ENCODE measurements around the gene TAF11L11. TPM values are rescaled to one million over a fixed set of nuclear protein-coding genes. Genes with fewer than 3 reads are reported as not detected.
"Not testable (repeated sequence)": the region's sequence is repeated elsewhere in the genome, so short reads cannot be mapped to it uniquely, and the experiment has no call there.

TAF11L11 gene
- total and polyA plus RNA-seq, 9 donors, result not detected

GRCh38 chr5:17620627-17621026 is 16.6 kb downstream of the TAF11L11 start:
- DNase-seq, result no peak
- 79% methylated on average over 15 of the region's 17 CpGs for WGBS (ENCODE audit: insufficient coverage)

GRCh38 chr5:17625686-17626085 is 21.7 kb downstream of the TAF11L11 start:
- H3K36me3 ChIP-seq (ENCODE audit: control insufficient read depth, insufficient read depth, low read length), result no peaks in the 10 kb centered on the region
- H3K9me3 ChIP-seq (replicated peaks; ENCODE audit: control insufficient read depth, low read depth, low read length), result no peaks in the 10 kb centered on the region
- no peaks in the 10 kb centered on the region for H3K27me3 ChIP-seq (ENCODE audit: control insufficient read depth, insufficient read depth, low read length)
- H3K4me3 ChIP-seq (ENCODE audit: low read length), result no peak overlapping the region
- H3K4me1 ChIP-seq (ENCODE audit: control insufficient read depth, insufficient read depth, low read length), result no peaks in the 10 kb centered on the region
- no peak overlapping the region for H3K27ac ChIP-seq (ENCODE audit: low read length)
- 95% methylated on average over 11 of the region's 11 CpGs for WGBS (ENCODE audit: insufficient coverage)
- DNase-seq, result no peak

More at GRCh38 chr5:17620627-17621026, 16.6 kb downstream of the TAF11L11 start:
- no peaks in the 10 kb centered on the region for H3K4me1 ChIP-seq (ENCODE audit: control insufficient read depth, insufficient read depth, low read length)
- no peak overlapping the region for H3K27ac ChIP-seq (ENCODE audit: low read length)
- no peaks in the 10 kb centered on the region for H3K36me3 ChIP-seq (ENCODE audit: control insufficient read depth, insufficient read depth, low read length)
- H3K4me3 ChIP-seq (ENCODE audit: low read length), result no peak overlapping the region
- H3K9me3 ChIP-seq (replicated peaks; ENCODE audit: control insufficient read depth, low read depth, low read length), result no peaks in the 10 kb centered on the region
- H3K27me3 ChIP-seq (ENCODE audit: control insufficient read depth, insufficient read depth, low read length), result no peaks in the 10 kb centered on the region

DNA sequence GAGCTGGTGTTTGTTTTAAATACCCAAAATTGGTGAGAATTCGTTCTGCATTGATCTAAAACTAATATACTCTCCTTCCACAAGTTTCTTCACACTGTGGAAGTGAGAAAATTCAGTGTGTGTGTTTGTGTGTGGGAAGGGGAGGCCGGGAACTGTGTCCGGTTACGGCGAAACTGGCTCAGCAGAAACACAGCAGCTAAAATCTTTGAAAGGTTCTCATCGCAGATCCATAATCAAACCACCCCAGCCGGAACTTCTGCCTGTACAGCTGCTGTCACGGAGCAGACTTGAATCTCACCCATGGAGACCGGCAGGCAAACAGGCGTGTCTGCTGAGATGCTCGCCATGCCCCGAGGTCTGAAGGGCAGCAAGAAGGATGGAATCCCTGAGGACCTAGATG is 27.8 kb downstream of the TAF11L11 start, which contains the start of gene TAF11L13:
Gene TAF11L13, plus strand, starts transcription at position 301 of the 400 bp plus-strand sequence.
- not testable (repeated sequence) for DNase-seq; H3K27ac ChIP-seq (ENCODE audit: low read length); H3K9me3 ChIP-seq (replicated peaks; ENCODE audit: control insufficient read depth, low read depth, low read length); H3K4me1 ChIP-seq (ENCODE audit: control insufficient read depth, insufficient read depth, low read length); H3K4me3 ChIP-seq (ENCODE audit: low read length); H3K36me3 ChIP-seq (ENCODE audit: control insufficient read depth, insufficient read depth, low read length); H3K27me3 ChIP-seq (ENCODE audit: control insufficient read depth, insufficient read depth, low read length)
- WGBS (ENCODE audit: insufficient coverage), result 100% methylated on average over 1 of the region's 12 CpGs

DNA sequence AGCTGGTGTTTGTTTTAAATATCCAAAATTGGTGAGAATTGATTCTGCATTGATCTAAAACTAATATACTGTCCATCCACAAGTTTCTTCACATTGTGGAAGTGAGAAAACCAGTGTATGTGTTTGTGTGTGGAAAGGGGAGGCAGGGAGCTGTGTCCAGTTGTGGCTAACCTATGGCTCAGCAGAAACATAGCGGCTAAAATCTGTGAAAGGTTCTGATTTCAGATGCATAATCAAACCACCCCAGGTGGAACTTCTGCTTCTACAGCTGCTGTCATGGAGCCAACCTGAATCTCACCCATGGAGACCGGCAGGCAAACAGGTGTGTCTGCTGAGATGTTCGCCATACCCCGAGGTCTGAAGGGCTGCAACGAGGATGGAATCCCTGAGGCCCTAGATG is 30.2 kb downstream of the TAF11L11 start, which contains the start of gene TAF11L14:
Gene TAF11L14, plus strand, starts transcription at position 301 of the 400 bp plus-strand sequence.
- Histone ChIP-seq H3K36me3 (ENCODE audit: control insufficient read depth, insufficient read depth, low read length) (no peaks in the 10 kb centered on the region), H3K27me3 (ENCODE audit: control insufficient read depth, insufficient read depth, low read length) (no peaks in the 10 kb centered on the region), H3K27ac (ENCODE audit: low read length) (no peak within 1 kb of the TSS), H3K4me1 (ENCODE audit: control insufficient read depth, insufficient read depth, low read length) (no peaks in the 10 kb centered on the region), H3K9me3 (replicated peaks; ENCODE audit: control insufficient read depth, low read depth, low read length) (no peaks in the 10 kb centered on the region), H3K4me3 (ENCODE audit: low read length) (no peak within 1 kb of the TSS)
- 88% methylated on average over 3 of the region's 5 CpGs for WGBS (ENCODE audit: insufficient coverage)
- DNase-seq, result no peak

DNA sequence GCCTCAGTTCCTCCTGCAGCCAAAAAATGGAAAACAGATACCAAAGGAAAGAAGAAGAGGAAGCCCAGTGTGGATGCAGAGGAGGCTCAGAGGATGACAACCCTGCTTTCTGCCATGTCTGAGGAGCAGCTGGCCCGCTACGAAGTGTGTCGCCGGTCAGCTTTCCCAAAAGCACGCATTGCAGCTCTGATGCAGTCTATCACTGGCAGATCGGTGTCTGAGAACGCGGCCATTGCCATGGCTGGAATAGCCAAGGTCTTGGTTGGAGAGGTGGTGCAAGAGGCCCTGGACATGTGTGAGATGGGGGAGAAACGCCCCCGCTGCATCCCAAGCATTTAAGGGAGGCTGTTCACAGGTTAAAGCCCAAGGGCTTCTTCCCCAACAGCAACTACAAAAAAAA is 45.2 kb downstream of the TAF11L11 start:
- H3K9me3 ChIP-seq (replicated peaks; ENCODE audit: control insufficient read depth, low read depth, low read length); H3K4me3 ChIP-seq (ENCODE audit: low read length); H3K36me3 ChIP-seq (ENCODE audit: control insufficient read depth, insufficient read depth, low read length); DNase-seq; H3K4me1 ChIP-seq (ENCODE audit: control insufficient read depth, insufficient read depth, low read length); H3K27ac ChIP-seq (ENCODE audit: low read length); H3K27me3 ChIP-seq (ENCODE audit: control insufficient read depth, insufficient read depth, low read length): not testable (repeated sequence)
- 97% methylated on average over 5 of the region's 10 CpGs for WGBS (ENCODE audit: insufficient coverage)

- 98% methylated on average over 18 of the region's 32 CpGs for WGBS (ENCODE audit: insufficient coverage)
- DNase-seq; H3K36me3 ChIP-seq (ENCODE audit: control insufficient read depth, insufficient read depth, low read length); H3K9me3 ChIP-seq (replicated peaks; ENCODE audit: control insufficient read depth, low read depth, low read length); H3K4me3 ChIP-seq (ENCODE audit: low read length); H3K27me3 ChIP-seq (ENCODE audit: control insufficient read depth, insufficient read depth, low read length); H3K27ac ChIP-seq (ENCODE audit: low read length); H3K4me1 ChIP-seq (ENCODE audit: control insufficient read depth, insufficient read depth, low read length): not testable (repeated sequence)
Measured at GRCh38 chr5:17655201-17655759, 51.3 kb downstream of the TAF11L11 start.

Other genes with a start within 250 kb of the TAF11L11 start
- gene TAF11L2, start 106.0 kb upstream of the TAF11L11 start, total RNA-seq, result not detected
- gene TAF11L2, start 106.0 kb upstream of the TAF11L11 start, polyA plus RNA-seq (ENCODE audit: insufficient read depth in 1 of 8, insufficient read length in 8 of 8, low replicate concordance in 1 of 8), result not detected
- not detected for gene TAF11L3, start 85.8 kb upstream of the TAF11L11 start, total RNA-seq
- not detected for gene TAF11L3, start 85.8 kb upstream of the TAF11L11 start, polyA plus RNA-seq (ENCODE audit: insufficient read depth in 1 of 8, insufficient read length in 8 of 8, low replicate concordance in 1 of 8)
- not detected for gene TAF11L4, start 82.4 kb upstream of the TAF11L11 start, total RNA-seq
- not detected for gene TAF11L4, start 82.4 kb upstream of the TAF11L11 start, polyA plus RNA-seq (ENCODE audit: insufficient read depth in 1 of 8, insufficient read length in 8 of 8, low replicate concordance in 1 of 8)
- not detected for gene TAF11L5, start 78.9 kb upstream of the TAF11L11 start, total RNA-seq
- gene TAF11L5, start 78.9 kb upstream of the TAF11L11 start, polyA plus RNA-seq (ENCODE audit: insufficient read depth in 1 of 8, insufficient read length in 8 of 8, low replicate concordance in 1 of 8), result not detected
- not detected for gene TAF11L6, start 75.5 kb upstream of the TAF11L11 start, total RNA-seq
- gene TAF11L6, start 75.5 kb upstream of the TAF11L11 start, polyA plus RNA-seq (ENCODE audit: insufficient read depth in 1 of 8, insufficient read length in 8 of 8, low replicate concordance in 1 of 8), result not detected
- gene TAF11L7, start 18.4 kb upstream of the TAF11L11 start, total RNA-seq, result not detected
- gene TAF11L7, start 18.4 kb upstream of the TAF11L11 start, polyA plus RNA-seq (ENCODE audit: insufficient read depth in 1 of 8, insufficient read length in 8 of 8, low replicate concordance in 1 of 8), result not detected
- not detected for gene TAF11L8, start 13.2 kb upstream of the TAF11L11 start, total RNA-seq
- gene TAF11L8, start 13.2 kb upstream of the TAF11L11 start, polyA plus RNA-seq (ENCODE audit: insufficient read depth in 1 of 8, insufficient read length in 8 of 8, low replicate concordance in 1 of 8), result not detected
- gene TAF11L9, start 9.8 kb upstream of the TAF11L11 start, total RNA-seq, result not detected
- not detected for gene TAF11L9, start 9.8 kb upstream of the TAF11L11 start, polyA plus RNA-seq (ENCODE audit: insufficient read depth in 1 of 8, insufficient read length in 8 of 8, low replicate concordance in 1 of 8)
- not detected for gene TAF11L10, start 6.4 kb upstream of the TAF11L11 start, total RNA-seq
- gene TAF11L10, start 6.4 kb upstream of the TAF11L11 start, polyA plus RNA-seq (ENCODE audit: insufficient read depth in 1 of 8, insufficient read length in 8 of 8, low replicate concordance in 1 of 8), result not detected
- gene TAF11L12, start 6.2 kb downstream of the TAF11L11 start, total RNA-seq, result not detected
- not detected for gene TAF11L12, start 6.2 kb downstream of the TAF11L11 start, polyA plus RNA-seq (ENCODE audit: insufficient read depth in 1 of 8, insufficient read length in 8 of 8, low replicate concordance in 1 of 8)
- not detected for gene TAF11L13, start 27.9 kb downstream of the TAF11L11 start, total RNA-seq
- not detected for gene TAF11L13, start 27.9 kb downstream of the TAF11L11 start, polyA plus RNA-seq (ENCODE audit: insufficient read depth in 1 of 8, insufficient read length in 8 of 8, low replicate concordance in 1 of 8)
- gene TAF11L14, start 30.3 kb downstream of the TAF11L11 start, total RNA-seq, result not detected
- not detected for gene TAF11L14, start 30.3 kb downstream of the TAF11L11 start, polyA plus RNA-seq (ENCODE audit: insufficient read depth in 1 of 8, insufficient read length in 8 of 8, low replicate concordance in 1 of 8)